Measurements from ENCODE around the gene SLC7A6OS. TPM values are rescaled to one million over a fixed set of nuclear protein-coding genes. Genes with fewer than 3 reads are reported as not detected.

The SLC7A6OS gene
- total and polyA plus RNA-seq, 2 experiments from 2014 or later, result 16.4 to 17.9 TPM

GRCh38 chr16:68353366-68353765 is 42.6 kb upstream of the SLC7A6OS start:
- Histone ChIP-seq H3K27me3 (ENCODE audit: insufficient read depth) (no peaks in the 10 kb centered on the region), H2AFZ (no peak overlapping the region), H3K9me2 (ENCODE audit: insufficient read depth) (no peaks in the 10 kb centered on the region), H4K20me1 (replicated peaks; ENCODE audit: insufficient read depth) (no peaks in the 10 kb centered on the region; the same call in 1 of the 2 replicates), H3K4me3 (no peak overlapping the region), H3K27ac (ENCODE audit: low read depth) (no peak overlapping the region), H3K79me2 (replicated peaks; ENCODE audit: insufficient read depth) (no peaks in the 10 kb centered on the region), H3K36me3 (ENCODE audit: insufficient read depth) (peaks cover 7% of the 10 kb centered on the region; the same call in 1 of the 2 replicates), H3K4me1 (ENCODE audit: insufficient read depth) (no peaks in the 10 kb centered on the region), H3K4me2 (no peak overlapping the region), H3F3A (replicated peaks; ENCODE audit: low read depth) (no peaks in the 10 kb centered on the region)
- Mint-ChIP-seq H3K9me3 (no peaks in the 10 kb centered on the region), H3K36me3 (ENCODE audit: low read depth) (peaks cover 28% of the 10 kb centered on the region), H3K4me3 (no peak overlapping the region), H3K4me1 (no peaks in the 10 kb centered on the region), H3K27me3 (ENCODE audit: insufficient read depth, low read depth, poor library complexity) (peaks cover 10% of the 10 kb centered on the region), H3K27ac (no peak overlapping the region)
- DNase-seq (ENCODE audit: low spot score) (no peak), ATAC-seq (no peak)
- TF ChIP-seq, protein P1, sequence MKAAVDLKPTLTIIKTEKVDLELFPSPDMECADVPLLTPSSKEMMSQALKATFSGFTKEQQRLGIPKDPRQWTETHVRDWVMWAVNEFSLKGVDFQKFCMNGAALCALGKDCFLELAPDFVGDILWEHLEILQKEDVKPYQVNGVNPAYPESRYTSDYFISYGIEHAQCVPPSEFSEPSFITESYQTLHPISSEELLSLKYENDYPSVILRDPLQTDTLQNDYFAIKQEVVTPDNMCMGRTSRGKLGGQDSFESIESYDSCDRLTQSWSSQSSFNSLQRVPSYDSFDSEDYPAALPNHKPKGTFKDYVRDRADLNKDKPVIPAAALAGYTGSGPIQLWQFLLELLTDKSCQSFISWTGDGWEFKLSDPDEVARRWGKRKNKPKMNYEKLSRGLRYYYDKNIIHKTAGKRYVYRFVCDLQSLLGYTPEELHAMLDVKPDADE (IDR thresholded peaks at IDR 0.05), result no peak
- no peak for TF ChIP-seq CREB1 (CRISPR knock-in tag; IDR thresholded peaks at IDR 0.05; ENCODE audit: low read depth)
- no peak for TF ChIP-seq NANOG (IDR thresholded peaks at IDR 0.05; ENCODE audit: borderline replicate concordance)
- TF ChIP-seq, protein P2, sequence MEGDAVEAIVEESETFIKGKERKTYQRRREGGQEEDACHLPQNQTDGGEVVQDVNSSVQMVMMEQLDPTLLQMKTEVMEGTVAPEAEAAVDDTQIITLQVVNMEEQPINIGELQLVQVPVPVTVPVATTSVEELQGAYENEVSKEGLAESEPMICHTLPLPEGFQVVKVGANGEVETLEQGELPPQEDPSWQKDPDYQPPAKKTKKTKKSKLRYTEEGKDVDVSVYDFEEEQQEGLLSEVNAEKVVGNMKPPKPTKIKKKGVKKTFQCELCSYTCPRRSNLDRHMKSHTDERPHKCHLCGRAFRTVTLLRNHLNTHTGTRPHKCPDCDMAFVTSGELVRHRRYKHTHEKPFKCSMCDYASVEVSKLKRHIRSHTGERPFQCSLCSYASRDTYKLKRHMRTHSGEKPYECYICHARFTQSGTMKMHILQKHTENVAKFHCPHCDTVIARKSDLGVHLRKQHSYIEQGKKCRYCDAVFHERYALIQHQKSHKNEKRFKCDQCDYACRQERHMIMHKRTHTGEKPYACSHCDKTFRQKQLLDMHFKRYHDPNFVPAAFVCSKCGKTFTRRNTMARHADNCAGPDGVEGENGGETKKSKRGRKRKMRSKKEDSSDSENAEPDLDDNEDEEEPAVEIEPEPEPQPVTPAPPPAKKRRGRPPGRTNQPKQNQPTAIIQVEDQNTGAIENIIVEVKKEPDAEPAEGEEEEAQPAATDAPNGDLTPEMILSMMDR (conservative IDR thresholded peaks at IDR 0.05; ENCODE audit: low read depth in 2 of 2), result no peak
- no peak for TF ChIP-seq STAT1 (IDR thresholded peaks at IDR 0.05; ENCODE audit: unreplicated experiment)
- TF ChIP-seq REST (IDR thresholded peaks at IDR 0.05; ENCODE audit: unreplicated experiment), result no peak
- no peak for TF ChIP-seq ZNF331 (CRISPR knock-in tag; IDR thresholded peaks at IDR 0.05; ENCODE audit: low read depth)
- TF ChIP-seq EZH2phosphoT487 (IDR thresholded peaks at IDR 0.05; ENCODE audit: unreplicated experiment), result no peak
- no peak for TF ChIP-seq ZNF114 (CRISPR knock-in tag; IDR thresholded peaks at IDR 0.05)
- no peak for TF ChIP-seq POLR2AphosphoS5 (IDR thresholded peaks at IDR 0.05; ENCODE audit: low read depth)
- TF ChIP-seq, protein P3, sequence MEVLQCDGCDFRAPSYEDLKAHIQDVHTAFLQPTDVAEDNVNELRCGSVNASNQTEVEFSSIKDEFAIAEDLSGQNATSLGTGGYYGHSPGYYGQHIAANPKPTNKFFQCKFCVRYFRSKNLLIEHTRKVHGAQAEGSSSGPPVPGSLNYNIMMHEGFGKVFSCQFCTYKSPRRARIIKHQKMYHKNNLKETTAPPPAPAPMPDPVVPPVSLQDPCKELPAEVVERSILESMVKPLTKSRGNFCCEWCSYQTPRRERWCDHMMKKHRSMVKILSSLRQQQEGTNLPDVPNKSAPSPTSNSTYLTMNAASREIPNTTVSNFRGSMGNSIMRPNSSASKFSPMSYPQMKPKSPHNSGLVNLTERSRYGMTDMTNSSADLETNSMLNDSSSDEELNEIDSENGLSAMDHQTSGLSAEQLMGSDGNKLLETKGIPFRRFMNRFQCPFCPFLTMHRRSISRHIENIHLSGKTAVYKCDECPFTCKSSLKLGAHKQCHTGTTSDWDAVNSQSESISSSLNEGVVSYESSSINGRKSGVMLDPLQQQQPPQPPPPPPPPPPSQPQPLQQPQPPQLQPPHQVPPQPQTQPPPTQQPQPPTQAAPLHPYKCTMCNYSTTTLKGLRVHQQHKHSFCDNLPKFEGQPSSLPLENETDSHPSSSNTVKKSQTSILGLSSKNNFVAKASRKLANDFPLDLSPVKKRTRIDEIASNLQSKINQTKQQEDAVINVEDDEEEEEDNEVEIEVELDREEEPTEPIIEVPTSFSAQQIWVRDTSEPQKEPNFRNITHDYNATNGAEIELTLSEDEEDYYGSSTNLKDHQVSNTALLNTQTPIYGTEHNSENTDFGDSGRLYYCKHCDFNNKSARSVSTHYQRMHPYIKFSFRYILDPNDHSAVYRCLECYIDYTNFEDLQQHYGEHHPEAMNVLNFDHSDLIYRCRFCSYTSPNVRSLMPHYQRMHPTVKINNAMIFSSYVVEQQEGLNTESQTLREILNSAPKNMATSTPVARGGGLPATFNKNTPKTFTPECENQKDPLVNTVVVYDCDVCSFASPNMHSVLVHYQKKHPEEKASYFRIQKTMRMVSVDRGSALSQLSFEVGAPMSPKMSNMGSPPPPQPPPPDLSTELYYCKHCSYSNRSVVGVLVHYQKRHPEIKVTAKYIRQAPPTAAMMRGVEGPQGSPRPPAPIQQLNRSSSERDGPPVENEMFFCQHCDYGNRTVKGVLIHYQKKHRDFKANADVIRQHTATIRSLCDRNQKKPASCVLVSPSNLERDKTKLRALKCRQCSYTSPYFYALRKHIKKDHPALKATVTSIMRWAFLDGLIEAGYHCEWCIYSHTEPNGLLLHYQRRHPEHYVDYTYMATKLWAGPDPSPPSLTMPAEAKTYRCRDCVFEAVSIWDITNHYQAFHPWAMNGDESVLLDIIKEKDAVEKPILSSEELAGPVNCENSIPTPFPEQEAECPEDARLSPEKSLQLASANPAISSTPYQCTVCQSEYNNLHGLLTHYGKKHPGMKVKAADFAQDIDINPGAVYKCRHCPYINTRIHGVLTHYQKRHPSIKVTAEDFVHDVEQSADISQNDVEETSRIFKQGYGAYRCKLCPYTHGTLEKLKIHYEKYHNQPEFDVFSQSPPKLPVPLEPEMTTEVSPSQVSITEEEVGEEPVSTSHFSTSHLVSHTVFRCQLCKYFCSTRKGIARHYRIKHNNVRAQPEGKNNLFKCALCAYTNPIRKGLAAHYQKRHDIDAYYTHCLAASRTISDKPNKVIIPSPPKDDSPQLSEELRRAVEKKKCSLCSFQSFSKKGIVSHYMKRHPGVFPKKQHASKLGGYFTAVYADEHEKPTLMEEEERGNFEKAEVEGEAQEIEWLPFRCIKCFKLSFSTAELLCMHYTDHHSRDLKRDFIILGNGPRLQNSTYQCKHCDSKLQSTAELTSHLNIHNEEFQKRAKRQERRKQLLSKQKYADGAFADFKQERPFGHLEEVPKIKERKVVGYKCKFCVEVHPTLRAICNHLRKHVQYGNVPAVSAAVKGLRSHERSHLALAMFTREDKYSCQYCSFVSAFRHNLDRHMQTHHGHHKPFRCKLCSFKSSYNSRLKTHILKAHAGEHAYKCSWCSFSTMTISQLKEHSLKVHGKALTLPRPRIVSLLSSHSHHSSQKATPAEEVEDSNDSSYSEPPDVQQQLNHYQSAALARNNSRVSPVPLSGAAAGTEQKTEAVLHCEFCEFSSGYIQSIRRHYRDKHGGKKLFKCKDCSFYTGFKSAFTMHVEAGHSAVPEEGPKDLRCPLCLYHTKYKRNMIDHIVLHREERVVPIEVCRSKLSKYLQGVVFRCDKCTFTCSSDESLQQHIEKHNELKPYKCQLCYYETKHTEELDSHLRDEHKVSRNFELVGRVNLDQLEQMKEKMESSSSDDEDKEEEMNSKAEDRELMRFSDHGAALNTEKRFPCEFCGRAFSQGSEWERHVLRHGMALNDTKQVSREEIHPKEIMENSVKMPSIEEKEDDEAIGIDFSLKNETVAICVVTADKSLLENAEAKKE (CRISPR knock-in tag; IDR thresholded peaks at IDR 0.05), result no peak
- TF ChIP-seq JUNB (IDR thresholded peaks at IDR 0.05; ENCODE audit: unreplicated experiment), result no peak
- TF ChIP-seq EZH2 (IDR thresholded peaks at IDR 0.05; ENCODE audit: low read depth, unreplicated experiment), result no peak
